ENCODE data around the gene CA11. TPM values are rescaled to one million over a fixed set of nuclear protein-coding genes. Genes with fewer than 3 reads are reported as not detected.

The CA11 gene
- total and polyA plus RNA-seq, 2 of the 8 experiments (the other 6 are each of a cell fraction or from before 2014, with no cell fraction given), result 51.7 to 71.4 TPM

GRCh38 chr19:48588670-48589401 is 57.2 kb downstream of the CA11 start (continued):
- TF ChIP-seq SP4 (IDR thresholded peaks at IDR 0.05; ENCODE audit: low read length), result no peak

Other genes with a start within 250 kb of the CA11 start
- 61.9 and 64.9 TPM in 2 replicates for gene GRWD1, start 200.2 kb downstream of the CA11 start, total RNA-seq (2021; fragmentation: NEBNext Ultra II Directional; extraction: Animal tissue kit (Norgen Biotek cat#: 25700))
- gene GRWD1, start 200.2 kb downstream of the CA11 start, polyA plus RNA-seq (2011; rRNA removed), result 36.9 and 46.4 TPM in 2 replicates
- 0.89 and 1.0 TPM in 2 replicates for gene KCNJ14, start 190.6 kb downstream of the CA11 start, total RNA-seq (2021; fragmentation: NEBNext Ultra II Directional; extraction: Animal tissue kit (Norgen Biotek cat#: 25700))
- 0.45 and 0.61 TPM in 2 replicates for gene KCNJ14, start 190.6 kb downstream of the CA11 start, polyA plus RNA-seq (2011; rRNA removed)
- gene CYTH2, start 176.8 kb downstream of the CA11 start, total RNA-seq (2021; fragmentation: NEBNext Ultra II Directional; extraction: Animal tissue kit (Norgen Biotek cat#: 25700)), result 67.7 and 71.4 TPM in 2 replicates
- gene CYTH2, start 176.8 kb downstream of the CA11 start, polyA plus RNA-seq (2011; rRNA removed), result 43.7 and 62.5 TPM in 2 replicates
- gene LMTK3, start 134.4 kb downstream of the CA11 start, total RNA-seq (2021; fragmentation: NEBNext Ultra II Directional; extraction: Animal tissue kit (Norgen Biotek cat#: 25700)), result 12.4 and 13.6 TPM in 2 replicates
- gene LMTK3, start 134.4 kb downstream of the CA11 start, polyA plus RNA-seq (2011; rRNA removed), result 2.7 and 7.3 TPM in 2 replicates
- 0.99 and 1.5 TPM in 2 replicates for gene SULT2B1, start 94.0 kb downstream of the CA11 start, total RNA-seq (2021; fragmentation: NEBNext Ultra II Directional; extraction: Animal tissue kit (Norgen Biotek cat#: 25700))
- 2.6 and 3.8 TPM in 2 replicates for gene SULT2B1, start 94.0 kb downstream of the CA11 start, polyA plus RNA-seq (2011; rRNA removed)
- not detected in 2 replicates for gene SPACA4, start 39.4 kb downstream of the CA11 start, total RNA-seq (2021; fragmentation: NEBNext Ultra II Directional; extraction: Animal tissue kit (Norgen Biotek cat#: 25700))
- not detected in 2 replicates for gene SPACA4, start 39.4 kb downstream of the CA11 start, polyA plus RNA-seq (2011; rRNA removed)
- gene FAM83E, start 31.1 kb downstream of the CA11 start, total RNA-seq (2021; fragmentation: NEBNext Ultra II Directional; extraction: Animal tissue kit (Norgen Biotek cat#: 25700)), result 5.3 and 6.5 TPM in 2 replicates
- gene FAM83E, start 31.1 kb downstream of the CA11 start, polyA plus RNA-seq (2011; rRNA removed), result 1.8 and 2.5 TPM in 2 replicates
- gene RPL18, start 27.0 kb downstream of the CA11 start, total RNA-seq (2021; fragmentation: NEBNext Ultra II Directional; extraction: Animal tissue kit (Norgen Biotek cat#: 25700)), result 1,669 and 1,693 TPM in 2 replicates
- 2,789 and 3,426 TPM in 2 replicates for gene RPL18, start 27.0 kb downstream of the CA11 start, polyA plus RNA-seq (2011; rRNA removed)
- gene SPHK2, start 26.7 kb downstream of the CA11 start, total RNA-seq (2021; fragmentation: NEBNext Ultra II Directional; extraction: Animal tissue kit (Norgen Biotek cat#: 25700)), result 60.9 and 61.6 TPM in 2 replicates
- gene SPHK2, start 26.7 kb downstream of the CA11 start, polyA plus RNA-seq (2011; rRNA removed), result 43.9 and 81.8 TPM in 2 replicates
- gene DBP, start 8.8 kb downstream of the CA11 start, total RNA-seq (2021; fragmentation: NEBNext Ultra II Directional; extraction: Animal tissue kit (Norgen Biotek cat#: 25700)), result 8.3 and 9.9 TPM in 2 replicates
- gene DBP, start 8.8 kb downstream of the CA11 start, polyA plus RNA-seq (2011; rRNA removed), result 7.5 and 8.2 TPM in 2 replicates
- gene NTN5, start 26.8 kb upstream of the CA11 start, total RNA-seq (2021; fragmentation: NEBNext Ultra II Directional; extraction: Animal tissue kit (Norgen Biotek cat#: 25700)), result 0.15 and 0.47 TPM in 2 replicates
- gene NTN5, start 26.8 kb upstream of the CA11 start, polyA plus RNA-seq (2011; rRNA removed), result 0.80 and 0.85 TPM in 2 replicates
- gene FUT2, start 49.8 kb upstream of the CA11 start, total RNA-seq (2021; fragmentation: NEBNext Ultra II Directional; extraction: Animal tissue kit (Norgen Biotek cat#: 25700)), result 5.0 and 7.0 TPM in 2 replicates
- 5.6 and 8.2 TPM in 2 replicates for gene FUT2, start 49.8 kb upstream of the CA11 start, polyA plus RNA-seq (2011; rRNA removed)
- 2.0 and 2.9 TPM in 2 replicates for gene MAMSTR, start 73.5 kb upstream of the CA11 start, total RNA-seq (2021; fragmentation: NEBNext Ultra II Directional; extraction: Animal tissue kit (Norgen Biotek cat#: 25700))
- gene MAMSTR, start 73.5 kb upstream of the CA11 start, polyA plus RNA-seq (2011; rRNA removed), result 2.3 and 2.5 TPM in 2 replicates
- gene RASIP1, start 94.4 kb upstream of the CA11 start, total RNA-seq (2021; fragmentation: NEBNext Ultra II Directional; extraction: Animal tissue kit (Norgen Biotek cat#: 25700)), result 8.7 and 9.3 TPM in 2 replicates
- 11.4 and 16.4 TPM in 2 replicates for gene RASIP1, start 94.4 kb upstream of the CA11 start, polyA plus RNA-seq (2011; rRNA removed)
- gene IZUMO1, start 100.7 kb upstream of the CA11 start, total RNA-seq (2021; fragmentation: NEBNext Ultra II Directional; extraction: Animal tissue kit (Norgen Biotek cat#: 25700)), result 1.7 and 1.8 TPM in 2 replicates
- gene IZUMO1, start 100.7 kb upstream of the CA11 start, polyA plus RNA-seq (2011; rRNA removed), result 0.33 and 0.46 TPM in 2 replicates
- 12.2 and 12.9 TPM in 2 replicates for gene FUT1, start 106.5 kb upstream of the CA11 start, total RNA-seq (2021; fragmentation: NEBNext Ultra II Directional; extraction: Animal tissue kit (Norgen Biotek cat#: 25700))
- 7.4 and 12.4 TPM in 2 replicates for gene FUT1, start 106.5 kb upstream of the CA11 start, polyA plus RNA-seq (2011; rRNA removed)
- gene FGF21, start 109.3 kb upstream of the CA11 start, total RNA-seq (2021; fragmentation: NEBNext Ultra II Directional; extraction: Animal tissue kit (Norgen Biotek cat#: 25700)), result 0.48 TPM in 1 of 2 replicates, not detected in the other
- 0.80 and 2.2 TPM in 2 replicates for gene FGF21, start 109.3 kb upstream of the CA11 start, polyA plus RNA-seq (2011; rRNA removed)
- gene BCAT2, start 164.8 kb upstream of the CA11 start, total RNA-seq (2021; fragmentation: NEBNext Ultra II Directional; extraction: Animal tissue kit (Norgen Biotek cat#: 25700)), result 42.5 and 44.5 TPM in 2 replicates
- 48.7 and 77.3 TPM in 2 replicates for gene BCAT2, start 164.8 kb upstream of the CA11 start, polyA plus RNA-seq (2011; rRNA removed)
- gene HSD17B14, start 190.3 kb upstream of the CA11 start, total RNA-seq (2021; fragmentation: NEBNext Ultra II Directional; extraction: Animal tissue kit (Norgen Biotek cat#: 25700)), result 8.4 and 9.7 TPM in 2 replicates
- gene HSD17B14, start 190.3 kb upstream of the CA11 start, polyA plus RNA-seq (2011; rRNA removed), result 25.5 and 32.7 TPM in 2 replicates
- 16.8 and 18.0 TPM in 2 replicates for gene PLEKHA4, start 222.4 kb upstream of the CA11 start, total RNA-seq (2021; fragmentation: NEBNext Ultra II Directional; extraction: Animal tissue kit (Norgen Biotek cat#: 25700))
- gene PLEKHA4, start 222.4 kb upstream of the CA11 start, polyA plus RNA-seq (2011; rRNA removed), result 8.2 and 14.1 TPM in 2 replicates
- 12.8 and 14.0 TPM in 2 replicates for gene PPP1R15A, start 226.2 kb upstream of the CA11 start, total RNA-seq (2021; fragmentation: NEBNext Ultra II Directional; extraction: Animal tissue kit (Norgen Biotek cat#: 25700))
- 4.1 and 8.6 TPM in 2 replicates for gene PPP1R15A, start 226.2 kb upstream of the CA11 start, polyA plus RNA-seq (2011; rRNA removed)

Data from H1 (cell line).